ENCODE measurements around the gene SPTBN5.

SPTBN5 gene

GRCh38 chr15:41935566-41936020, 41.7 kb upstream of the SPTBN5 start:
- H3K4me3 ChIP-seq (ENCODE audit: low read length): no peak overlapping the region
- H3K9ac ChIP-seq (ENCODE audit: low read length): no peak overlapping the region
- TF ChIP-seq CTCF (IDR thresholded peaks at IDR 0.05; ENCODE audit: low read depth, low read length) (no peak), EZH2phosphoT487 (IDR thresholded peaks at IDR 0.05; ENCODE audit: low read depth) (no peak)
- no peaks in the 10 kb centered on the region for H3K9me3 ChIP-seq (ENCODE audit: insufficient read depth, low read length)
- peaks cover 18% of the 10 kb centered on the region for H3K4me1 ChIP-seq (ENCODE audit: low read length)
- H3K27me3 ChIP-seq (ENCODE audit: low read depth, low read length): no peaks in the 10 kb centered on the region
- no peak overlapping the region for H3K4me2 ChIP-seq (ENCODE audit: low read length)
- no peaks in the 10 kb centered on the region for H3K79me2 ChIP-seq (ENCODE audit: low read length)
- H4K20me1 ChIP-seq (ENCODE audit: insufficient read depth, low read length): peaks cover 13% of the 10 kb centered on the region
- H2AFZ ChIP-seq (ENCODE audit: low read depth, low read length): no peak overlapping the region
- no peak overlapping the region for H3K27ac ChIP-seq (ENCODE audit: low read length)
- peaks cover 14% of the 10 kb centered on the region for H3K36me3 ChIP-seq (replicated peaks; ENCODE audit: low read depth, low read length)

GRCh38 chr15:41934843-41935242, 41.0 kb upstream of the SPTBN5 start:
- Histone ChIP-seq H3K79me2 (ENCODE audit: low read length) (no peaks in the 10 kb centered on the region), H4K20me1 (ENCODE audit: insufficient read depth, low read length) (peaks cover 19% of the 10 kb centered on the region), H2AFZ (ENCODE audit: low read depth, low read length) (no peak overlapping the region), H3K27ac (ENCODE audit: low read length) (no peak overlapping the region), H3K9ac (ENCODE audit: low read length) (no peak overlapping the region), H3K4me1 (ENCODE audit: low read length) (peaks cover 26% of the 10 kb centered on the region), H3K36me3 (replicated peaks; ENCODE audit: low read depth, low read length) (peaks cover 12% of the 10 kb centered on the region), H3K9me3 (ENCODE audit: insufficient read depth, low read length) (no peaks in the 10 kb centered on the region), H3K4me3 (ENCODE audit: low read length) (no peak overlapping the region), H3K4me2 (ENCODE audit: low read length) (no peak overlapping the region), H3K27me3 (ENCODE audit: low read depth, low read length) (no peaks in the 10 kb centered on the region)
- TF ChIP-seq EZH2phosphoT487 (IDR thresholded peaks at IDR 0.05; ENCODE audit: low read depth) (no peak), CTCF (IDR thresholded peaks at IDR 0.05; ENCODE audit: low read depth, low read length) (no peak)

GRCh38 chr15:41933771-41934170, 39.9 kb upstream of the SPTBN5 start:
- no peak overlapping the region for H3K9ac ChIP-seq (ENCODE audit: low read length)
- H3K27me3 ChIP-seq (ENCODE audit: low read depth, low read length): no peaks in the 10 kb centered on the region
- H2AFZ ChIP-seq (ENCODE audit: low read depth, low read length): no peak overlapping the region
- H3K79me2 ChIP-seq (ENCODE audit: low read length): no peaks in the 10 kb centered on the region
- H3K4me3 ChIP-seq (ENCODE audit: low read length): no peak overlapping the region
- H3K36me3 ChIP-seq (replicated peaks; ENCODE audit: low read depth, low read length): peaks cover 12% of the 10 kb centered on the region
- H3K9me3 ChIP-seq (ENCODE audit: insufficient read depth, low read length): no peaks in the 10 kb centered on the region
- no peak overlapping the region for H3K27ac ChIP-seq (ENCODE audit: low read length)
- H4K20me1 ChIP-seq (ENCODE audit: insufficient read depth, low read length): peaks cover 26% of the 10 kb centered on the region
- no peak overlapping the region for H3K4me2 ChIP-seq (ENCODE audit: low read length)
- TF ChIP-seq EZH2phosphoT487 (IDR thresholded peaks at IDR 0.05; ENCODE audit: low read depth) (no peak), CTCF (IDR thresholded peaks at IDR 0.05; ENCODE audit: low read depth, low read length) (no peak)
- H3K4me1 ChIP-seq (ENCODE audit: low read length): peaks cover 36% of the 10 kb centered on the region

- H3K4me3 ChIP-seq (ENCODE audit: low read length): no peak overlapping the region
- H3K36me3 ChIP-seq (replicated peaks; ENCODE audit: low read depth, low read length): peaks cover 15% of the 10 kb centered on the region
- H3K4me2 ChIP-seq (ENCODE audit: low read length): no peak overlapping the region
- H3K27me3 ChIP-seq (ENCODE audit: low read depth, low read length): no peaks in the 10 kb centered on the region
- H3K27ac ChIP-seq (ENCODE audit: low read length): no peak overlapping the region
- no peak overlapping the region for H2AFZ ChIP-seq (ENCODE audit: low read depth, low read length)
- peaks cover 41% of the 10 kb centered on the region for H3K4me1 ChIP-seq (ENCODE audit: low read length)
- H3K79me2 ChIP-seq (ENCODE audit: low read length): no peaks in the 10 kb centered on the region
- peaks cover 29% of the 10 kb centered on the region for H4K20me1 ChIP-seq (ENCODE audit: insufficient read depth, low read length)
- TF ChIP-seq EZH2phosphoT487 (IDR thresholded peaks at IDR 0.05; ENCODE audit: low read depth) (no peak), CTCF (IDR thresholded peaks at IDR 0.05; ENCODE audit: low read depth, low read length) (no peak)
- H3K9ac ChIP-seq (ENCODE audit: low read length): no peak overlapping the region
- no peaks in the 10 kb centered on the region for H3K9me3 ChIP-seq (ENCODE audit: insufficient read depth, low read length)
These were observed 39.5 kb upstream of the SPTBN5 start for GRCh38 chr15:41933326-41933725.
